Left ventricle myocardium inferior (tissue), 1 donor: ENCODE results near the gene VIT. TPM values are rescaled to one million over a fixed set of nuclear protein-coding genes. Genes with fewer than 3 reads are reported as not detected.

Experiments used
- DNase-seq: peaks from one replicate; pipeline ENCODE4 v3.0.0-alpha.2; 2020
- H3K27ac ChIP-seq: fragments of 200-600 bp; replicated peaks from 2 replicates; pipeline ENCODE4 v1.8.0; 2021
- H3K27me3 ChIP-seq: fragments of 200-600 bp; 2 replicates; pipeline ENCODE4 v1.8.0; 2021; ENCODE audit warnings: low read depth
- H3K36me3 ChIP-seq: fragments of 200-600 bp; 2 replicates; pipeline ENCODE4 v1.8.0; 2021
- H3K4me1 ChIP-seq: fragments of 200-600 bp; 2 replicates; pipeline ENCODE4 v1.8.0; 2021
- H3K4me3 ChIP-seq: fragments of 200-600 bp; 2 replicates; pipeline ENCODE4 v1.8.0; 2021; ENCODE audit warnings: mild to moderate bottlenecking, moderate library complexity
- H3K9me3 ChIP-seq: fragments of 200-600 bp; replicated peaks from 2 replicates; pipeline ENCODE4 v1.8.0; 2021
- intact Hi-C: fragments of 100-400 bp; cut with micrococcal nuclease; formaldehyde crosslinking; loops from one replicate; pipeline ENCODE4 v1.11.0; 2022
- total RNA-seq: library from RNA; stranded (reverse); fragmentation: NEBNext Ultra II Directional; extraction: Animal tissue kit (Norgen Biotek cat#: 25700); gene quantifications from one replicate; pipeline ENCODE4 v1.2.1, GENCODE V29; 2021
- TF ChIP-seq, protein P1 (sequence below): fragments of 200-600 bp; IDR thresholded peaks from 2 replicates; pipeline ENCODE4 v1.8.0; 2021; ENCODE audit warnings: antibody characterized with exemption, mild to moderate bottlenecking, borderline replicate concordance
- donor health status: DM: no; HTN: yes; CAD: no; lungs with severe emphysema.

Gene VIT
- total RNA-seq, 1 donor from 2014 or later: 8.5 TPM

DNA sequence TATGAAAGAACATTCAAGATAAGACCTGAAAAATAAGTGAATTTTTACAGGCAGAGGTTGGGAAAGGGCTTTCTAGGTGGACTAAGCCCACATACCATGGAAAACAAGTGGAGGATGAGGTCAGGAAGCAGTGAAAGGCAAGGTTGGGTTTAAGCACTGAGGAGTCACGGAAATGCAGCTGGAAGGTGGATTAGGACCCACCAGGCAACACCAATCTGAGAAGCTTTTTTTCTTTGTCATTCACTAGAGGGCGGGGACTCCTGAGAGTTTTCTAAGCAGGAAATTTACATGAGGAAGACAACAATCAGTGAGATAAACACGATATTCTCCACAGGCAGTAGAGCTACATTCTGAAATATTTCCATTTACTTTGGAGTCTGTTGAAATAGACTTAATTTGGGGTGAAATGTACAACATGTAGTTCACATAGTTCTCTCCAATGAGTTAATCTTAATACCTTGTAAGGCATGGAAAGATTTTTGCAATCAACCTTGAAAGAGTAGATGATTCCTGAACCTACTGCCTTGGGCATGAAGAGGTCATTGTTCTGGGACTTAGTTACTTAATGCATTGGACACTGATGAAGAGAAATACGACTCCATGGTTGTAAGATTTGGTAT is 40.7 kb downstream of the VIT start:
- Histone ChIP-seq H3K36me3 (no peaks in the 10 kb centered on the region), H3K27me3 (peaks cover 11% of the 10 kb centered on the region), H3K27ac (no peak overlapping the region), H3K9me3 (no peaks in the 10 kb centered on the region), H3K4me3 (no peak overlapping the region), H3K4me1 (no peaks in the 10 kb centered on the region)
- TF ChIP-seq, protein P1, sequence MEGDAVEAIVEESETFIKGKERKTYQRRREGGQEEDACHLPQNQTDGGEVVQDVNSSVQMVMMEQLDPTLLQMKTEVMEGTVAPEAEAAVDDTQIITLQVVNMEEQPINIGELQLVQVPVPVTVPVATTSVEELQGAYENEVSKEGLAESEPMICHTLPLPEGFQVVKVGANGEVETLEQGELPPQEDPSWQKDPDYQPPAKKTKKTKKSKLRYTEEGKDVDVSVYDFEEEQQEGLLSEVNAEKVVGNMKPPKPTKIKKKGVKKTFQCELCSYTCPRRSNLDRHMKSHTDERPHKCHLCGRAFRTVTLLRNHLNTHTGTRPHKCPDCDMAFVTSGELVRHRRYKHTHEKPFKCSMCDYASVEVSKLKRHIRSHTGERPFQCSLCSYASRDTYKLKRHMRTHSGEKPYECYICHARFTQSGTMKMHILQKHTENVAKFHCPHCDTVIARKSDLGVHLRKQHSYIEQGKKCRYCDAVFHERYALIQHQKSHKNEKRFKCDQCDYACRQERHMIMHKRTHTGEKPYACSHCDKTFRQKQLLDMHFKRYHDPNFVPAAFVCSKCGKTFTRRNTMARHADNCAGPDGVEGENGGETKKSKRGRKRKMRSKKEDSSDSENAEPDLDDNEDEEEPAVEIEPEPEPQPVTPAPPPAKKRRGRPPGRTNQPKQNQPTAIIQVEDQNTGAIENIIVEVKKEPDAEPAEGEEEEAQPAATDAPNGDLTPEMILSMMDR: no peak
- no peak for DNase-seq
- intact Hi-C loops: no loop called here

- H3K4me3 ChIP-seq: no peak overlapping the region
- H3K9me3 ChIP-seq: peaks cover 10% of the 10 kb centered on the region
- DNase-seq: no peak
- H3K4me1 ChIP-seq: no peaks in the 10 kb centered on the region
- intact Hi-C loops: no loop called here
- peaks cover 17% of the 10 kb centered on the region for H3K27me3 ChIP-seq
- no peaks in the 10 kb centered on the region for H3K36me3 ChIP-seq
- TF ChIP-seq, protein P1: no peak
- H3K27ac ChIP-seq: no peak overlapping the region
These were observed 43.6 kb downstream of the VIT start for GRCh38 chr2:36740061-36740460.

GRCh38 chr2:36741188-36741837 is 44.8 kb downstream of the VIT start:
- TF ChIP-seq, protein P1: no peak
- DNase-seq: no peak
- Histone ChIP-seq H3K27me3 (peaks cover 17% of the 10 kb centered on the region), H3K4me1 (no peaks in the 10 kb centered on the region), H3K27ac (no peak overlapping the region), H3K4me3 (no peak overlapping the region), H3K9me3 (peaks cover 10% of the 10 kb centered on the region), H3K36me3 (no peaks in the 10 kb centered on the region)
- intact Hi-C loops: no loop called here

DNA sequence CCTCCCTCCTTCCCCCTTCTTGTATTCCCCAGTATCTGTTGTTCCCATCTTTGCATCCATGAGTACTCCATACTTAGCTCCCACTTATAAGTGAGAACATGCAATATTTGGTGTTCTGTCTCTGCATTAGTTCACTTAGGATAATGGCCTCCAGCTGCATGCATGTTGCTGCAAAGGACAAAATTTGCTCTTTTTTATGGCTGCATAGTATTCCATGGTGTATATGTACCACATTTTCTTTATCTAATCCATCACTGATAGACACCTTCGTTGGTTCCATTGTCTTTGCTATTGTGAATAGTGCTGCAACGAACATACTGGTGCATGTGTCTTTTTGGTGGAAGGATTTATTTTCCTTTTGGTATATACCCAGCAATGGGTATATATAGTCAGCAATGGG is 47.4 kb downstream of the VIT start:
- H3K27ac ChIP-seq: no peak overlapping the region
- no peak overlapping the region for H3K4me3 ChIP-seq
- no peaks in the 10 kb centered on the region for H3K36me3 ChIP-seq
- TF ChIP-seq, protein P1: no peak
- intact Hi-C loops: no loop called here
- H3K4me1 ChIP-seq: no peaks in the 10 kb centered on the region
- H3K27me3 ChIP-seq: peaks cover 29% of the 10 kb centered on the region
- DNase-seq: no peak
- peaks cover 10% of the 10 kb centered on the region for H3K9me3 ChIP-seq

DNA sequence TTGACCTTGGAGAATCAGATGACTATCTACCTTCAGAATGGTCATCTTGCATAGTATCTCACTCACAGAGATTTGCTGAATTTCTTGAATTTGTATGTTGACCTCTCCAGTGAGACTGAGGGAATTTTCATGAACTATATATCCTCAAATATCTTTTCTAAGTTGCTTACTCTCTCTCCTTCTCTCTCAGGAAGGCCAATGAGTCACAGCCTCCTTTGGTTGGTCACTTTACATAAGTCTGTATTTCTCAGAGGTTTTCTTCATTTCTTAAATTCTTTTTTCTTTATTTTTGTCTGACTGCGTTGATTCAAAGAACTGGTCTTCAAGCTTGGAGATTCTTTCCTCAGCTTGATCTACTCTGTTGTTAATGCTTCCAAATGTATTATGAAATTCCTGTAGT is 51.7 kb downstream of the VIT start:
- Histone ChIP-seq H3K9me3 (peaks cover 10% of the 10 kb centered on the region), H3K4me3 (no peak overlapping the region), H3K27ac (no peak overlapping the region), H3K36me3 (no peaks in the 10 kb centered on the region), H3K4me1 (no peaks in the 10 kb centered on the region), H3K27me3 (peaks cover 49% of the 10 kb centered on the region)
- TF ChIP-seq, protein P1: no peak
- intact Hi-C loops: no loop called here
- no peak for DNase-seq
